ENCODE results near the gene ISL2.

DNA sequence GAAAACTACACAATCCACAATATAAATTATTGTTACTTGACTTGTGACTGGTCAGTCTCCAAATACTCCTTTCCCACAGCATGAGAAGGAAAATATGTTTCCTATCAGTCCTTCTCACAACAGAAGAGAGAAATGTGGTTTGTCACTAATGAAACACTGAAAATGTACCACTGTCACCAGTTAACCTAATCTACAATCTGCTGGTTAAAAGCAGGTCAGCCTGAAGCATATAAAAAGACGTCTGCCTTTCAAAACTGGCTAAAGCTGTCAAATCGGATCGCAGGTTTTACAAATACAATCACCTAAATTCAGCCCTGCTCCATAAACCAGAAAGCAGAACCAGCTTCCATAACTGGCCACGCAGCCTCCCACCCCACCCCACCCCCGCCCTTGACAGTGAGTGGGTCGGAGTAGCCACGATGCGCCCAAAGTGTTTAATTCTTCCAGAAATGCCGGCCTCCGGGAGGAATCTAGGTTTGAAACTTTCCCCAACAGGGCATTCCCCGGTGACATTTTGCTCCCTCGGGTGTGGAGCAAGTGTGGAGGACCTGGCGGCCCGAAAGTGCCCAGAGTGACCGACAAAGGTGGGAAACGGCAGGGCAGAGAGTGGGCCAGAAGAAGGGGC is 26.0 kb upstream of the ISL2 start:
- TF ChIP-seq EZH2 (IDR thresholded peaks at IDR 0.05; ENCODE audit: low read length), result no peak
- TF ChIP-seq, protein P1, sequence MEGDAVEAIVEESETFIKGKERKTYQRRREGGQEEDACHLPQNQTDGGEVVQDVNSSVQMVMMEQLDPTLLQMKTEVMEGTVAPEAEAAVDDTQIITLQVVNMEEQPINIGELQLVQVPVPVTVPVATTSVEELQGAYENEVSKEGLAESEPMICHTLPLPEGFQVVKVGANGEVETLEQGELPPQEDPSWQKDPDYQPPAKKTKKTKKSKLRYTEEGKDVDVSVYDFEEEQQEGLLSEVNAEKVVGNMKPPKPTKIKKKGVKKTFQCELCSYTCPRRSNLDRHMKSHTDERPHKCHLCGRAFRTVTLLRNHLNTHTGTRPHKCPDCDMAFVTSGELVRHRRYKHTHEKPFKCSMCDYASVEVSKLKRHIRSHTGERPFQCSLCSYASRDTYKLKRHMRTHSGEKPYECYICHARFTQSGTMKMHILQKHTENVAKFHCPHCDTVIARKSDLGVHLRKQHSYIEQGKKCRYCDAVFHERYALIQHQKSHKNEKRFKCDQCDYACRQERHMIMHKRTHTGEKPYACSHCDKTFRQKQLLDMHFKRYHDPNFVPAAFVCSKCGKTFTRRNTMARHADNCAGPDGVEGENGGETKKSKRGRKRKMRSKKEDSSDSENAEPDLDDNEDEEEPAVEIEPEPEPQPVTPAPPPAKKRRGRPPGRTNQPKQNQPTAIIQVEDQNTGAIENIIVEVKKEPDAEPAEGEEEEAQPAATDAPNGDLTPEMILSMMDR (optimal IDR thresholded peaks at IDR 0.05 in 1 of 3, IDR thresholded peaks at IDR 0.05 in 1 of 3, conservative IDR thresholded peaks at IDR 0.05 in 1 of 3; ENCODE audit: extremely low read depth in 1 of 3, insufficient read depth in 2 of 3, low read length in 3 of 3), result no peak

Data from keratinocyte (primary cell).